ENCODE data around the gene RPS6KA4.

DNA sequence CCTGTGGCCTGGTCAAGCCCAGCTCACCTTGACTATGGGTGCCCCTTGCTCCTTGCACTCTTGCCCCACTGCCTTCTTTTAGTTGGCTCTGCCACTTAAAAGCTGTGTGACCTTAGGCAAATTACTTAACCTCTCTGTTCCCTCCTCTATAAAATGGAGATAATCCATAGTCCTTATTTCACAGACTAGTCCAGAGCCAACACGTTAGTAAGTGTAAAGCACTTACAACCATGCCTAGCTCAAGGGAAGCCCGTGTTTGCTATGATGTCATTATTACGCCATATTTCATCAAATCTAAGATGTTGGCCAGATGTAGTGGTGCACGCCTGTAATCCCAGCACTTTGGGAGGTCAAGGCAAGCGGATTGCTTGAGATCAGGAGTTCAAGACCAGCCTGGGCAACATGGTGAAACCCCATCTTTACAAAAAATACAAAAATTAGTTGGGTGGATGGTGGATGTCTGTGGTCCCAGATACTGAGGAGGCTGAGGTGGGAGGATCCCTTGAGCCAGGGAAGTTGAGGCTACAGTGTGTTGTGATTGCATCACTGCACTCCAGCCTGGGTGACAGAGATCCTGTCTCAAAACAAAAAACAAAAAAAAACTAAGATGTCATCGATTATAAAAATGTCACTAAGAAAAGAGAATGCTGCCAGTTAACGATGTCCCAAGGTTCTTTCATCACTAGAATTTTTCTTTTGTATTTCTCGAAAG lies 21.3 kb upstream of the RPS6KA4 start:
- TF ChIP-seq, protein P1, sequence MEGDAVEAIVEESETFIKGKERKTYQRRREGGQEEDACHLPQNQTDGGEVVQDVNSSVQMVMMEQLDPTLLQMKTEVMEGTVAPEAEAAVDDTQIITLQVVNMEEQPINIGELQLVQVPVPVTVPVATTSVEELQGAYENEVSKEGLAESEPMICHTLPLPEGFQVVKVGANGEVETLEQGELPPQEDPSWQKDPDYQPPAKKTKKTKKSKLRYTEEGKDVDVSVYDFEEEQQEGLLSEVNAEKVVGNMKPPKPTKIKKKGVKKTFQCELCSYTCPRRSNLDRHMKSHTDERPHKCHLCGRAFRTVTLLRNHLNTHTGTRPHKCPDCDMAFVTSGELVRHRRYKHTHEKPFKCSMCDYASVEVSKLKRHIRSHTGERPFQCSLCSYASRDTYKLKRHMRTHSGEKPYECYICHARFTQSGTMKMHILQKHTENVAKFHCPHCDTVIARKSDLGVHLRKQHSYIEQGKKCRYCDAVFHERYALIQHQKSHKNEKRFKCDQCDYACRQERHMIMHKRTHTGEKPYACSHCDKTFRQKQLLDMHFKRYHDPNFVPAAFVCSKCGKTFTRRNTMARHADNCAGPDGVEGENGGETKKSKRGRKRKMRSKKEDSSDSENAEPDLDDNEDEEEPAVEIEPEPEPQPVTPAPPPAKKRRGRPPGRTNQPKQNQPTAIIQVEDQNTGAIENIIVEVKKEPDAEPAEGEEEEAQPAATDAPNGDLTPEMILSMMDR (IDR thresholded peaks at IDR 0.05 in 8 of 11, conservative IDR thresholded peaks at IDR 0.05 in 3 of 11) = no peak
- no peak for TF ChIP-seq POLR2A (IDR thresholded peaks at IDR 0.05)
